HL-60 (cell line): ENCODE measurements around the gene CWF19L1.
"Not testable (repeated sequence)": the region's sequence is repeated elsewhere in the genome, so short reads cannot be mapped to it uniquely, and the experiment has no call there.

Source experiments
- DNase-seq, 2 experiments: peaks; one replicate each; pipeline ENCODE4 v3.0.0-alpha.2; 2010 to 2020; ENCODE audit warnings: low read depth in 1 of 2, low spot score in 1 of 2
- H3K27ac ChIP-seq: fragments of 250-450 bp; sonication (Bioruptor Pico); replicated peaks from 2 replicates; pipeline ENCODE4 v1.5.1; 2020; ENCODE audit warnings: mild to moderate bottlenecking, moderate library complexity
- H3K27me3 ChIP-seq: fragments of 250-450 bp; sonication (Bioruptor Pico); 2 replicates; pipeline ENCODE4 v1.5.1; 2021; ENCODE audit warnings: mild to moderate bottlenecking, moderate library complexity; ENCODE audit not compliant: insufficient read depth, poor library complexity, severe bottlenecking
- H3K4me3 ChIP-seq: replicated peaks from 2 replicates; pipeline ENCODE4 v1.5.1; 2011; ENCODE audit warnings: mild to moderate bottlenecking, control low read depth, low read length; ENCODE audit not compliant: insufficient read depth
- GABPA ChIP-seq: IDR thresholded peaks from 2 replicates; pipeline ENCODE4 v1.6.1; 2012; ENCODE audit warnings: low read depth
- POLR2AphosphoS5 ChIP-seq: IDR thresholded peaks from 2 replicates; pipeline ENCODE4 v1.6.1; 2012; ENCODE audit warnings: low read depth
- REST ChIP-seq: IDR thresholded peaks from 2 replicates; pipeline ENCODE4 v1.6.1; 2012; ENCODE audit warnings: low read depth; ENCODE audit not compliant: insufficient replicate concordance
- SPI1 ChIP-seq: IDR thresholded peaks from 2 replicates; pipeline ENCODE4 v1.6.1; 2012; ENCODE audit warnings: low read depth, mild to moderate bottlenecking, borderline replicate concordance
- TF ChIP-seq, protein P1 (sequence below): IDR thresholded peaks from one replicate; pipeline ENCODE4 v1.5.1; 2011; ENCODE audit warnings: low read length, control low read depth, inconsistent platforms; ENCODE audit not compliant: insufficient read depth

The CWF19L1 gene

GRCh38 chr10:100306861-100307260 is 39.4 kb upstream of the CWF19L1 start:
- Histone ChIP-seq H3K27ac (no peak overlapping the region), H3K27me3 (peaks cover 3% of the 10 kb centered on the region), H3K4me3 (no peak overlapping the region)
- DNase-seq, result no peak
- TF ChIP-seq REST (no peak), GABPA (no peak)

- TF ChIP-seq, protein P1, sequence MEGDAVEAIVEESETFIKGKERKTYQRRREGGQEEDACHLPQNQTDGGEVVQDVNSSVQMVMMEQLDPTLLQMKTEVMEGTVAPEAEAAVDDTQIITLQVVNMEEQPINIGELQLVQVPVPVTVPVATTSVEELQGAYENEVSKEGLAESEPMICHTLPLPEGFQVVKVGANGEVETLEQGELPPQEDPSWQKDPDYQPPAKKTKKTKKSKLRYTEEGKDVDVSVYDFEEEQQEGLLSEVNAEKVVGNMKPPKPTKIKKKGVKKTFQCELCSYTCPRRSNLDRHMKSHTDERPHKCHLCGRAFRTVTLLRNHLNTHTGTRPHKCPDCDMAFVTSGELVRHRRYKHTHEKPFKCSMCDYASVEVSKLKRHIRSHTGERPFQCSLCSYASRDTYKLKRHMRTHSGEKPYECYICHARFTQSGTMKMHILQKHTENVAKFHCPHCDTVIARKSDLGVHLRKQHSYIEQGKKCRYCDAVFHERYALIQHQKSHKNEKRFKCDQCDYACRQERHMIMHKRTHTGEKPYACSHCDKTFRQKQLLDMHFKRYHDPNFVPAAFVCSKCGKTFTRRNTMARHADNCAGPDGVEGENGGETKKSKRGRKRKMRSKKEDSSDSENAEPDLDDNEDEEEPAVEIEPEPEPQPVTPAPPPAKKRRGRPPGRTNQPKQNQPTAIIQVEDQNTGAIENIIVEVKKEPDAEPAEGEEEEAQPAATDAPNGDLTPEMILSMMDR, result no peak
- no peak for TF ChIP-seq POLR2AphosphoS5
- no peak for TF ChIP-seq REST
- TF ChIP-seq GABPA, result no peak
- no peak for TF ChIP-seq SPI1
- DNase-seq, result no peak
- H3K27me3 ChIP-seq, result peaks cover 3% of the 10 kb centered on the region
- H3K27ac ChIP-seq, result no peak overlapping the region
- H3K4me3 ChIP-seq, result no peak overlapping the region
Observed at GRCh38 chr10:100304414-100304813, 37.0 kb upstream of the CWF19L1 start.

DNA sequence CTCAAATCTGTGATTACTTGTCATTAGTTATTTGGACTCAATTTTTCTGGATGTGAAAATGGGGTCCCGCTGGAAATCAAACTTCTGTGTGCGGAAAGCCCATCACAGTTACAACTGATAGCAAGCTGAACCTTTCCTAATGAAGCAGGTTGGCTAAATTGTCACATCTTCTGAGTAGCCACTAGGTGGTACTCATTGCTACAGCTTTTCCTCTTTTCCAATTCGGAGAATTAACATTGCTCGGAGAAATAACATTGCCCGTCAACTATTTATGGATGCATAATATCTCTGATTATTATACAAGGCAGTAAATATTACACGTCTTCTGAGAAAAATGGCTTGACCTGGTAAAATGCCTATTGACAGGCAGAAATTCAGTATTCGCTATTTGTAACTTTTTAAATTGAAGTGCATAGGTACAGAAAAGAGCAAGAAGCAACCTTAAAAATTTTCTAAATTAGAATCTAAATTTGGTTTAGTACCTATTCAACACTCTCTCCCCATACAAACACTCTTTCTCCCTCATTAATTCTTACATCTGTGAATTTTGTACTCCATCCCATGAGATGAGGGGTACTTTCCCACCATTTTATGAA is 36.4 kb upstream of the CWF19L1 start:
- DNase-seq, result no peak
- H3K27ac ChIP-seq, result no peak overlapping the region
- no peak overlapping the region for H3K4me3 ChIP-seq
- H3K27me3 ChIP-seq, result peaks cover 3% of the 10 kb centered on the region
- TF ChIP-seq, protein P1, result peak; percentile 66
- no peak for TF ChIP-seq GABPA
- no peak for TF ChIP-seq REST
- peak; percentile 31; the same call in 1 of the 2 replicates for TF ChIP-seq SPI1
- no peak for TF ChIP-seq POLR2AphosphoS5

- DNase-seq, H3K27me3 ChIP-seq, H3K4me3 ChIP-seq, H3K27ac ChIP-seq: not testable (repeated sequence)
Observed at GRCh38 chr10:100301123-100301522, 33.7 kb upstream of the CWF19L1 start.
